CD4-positive, CD25-positive, alpha-beta regulatory T cell (primary cell): Measurements from ENCODE around the gene GIT1. TPM values are rescaled to one million over a fixed set of nuclear protein-coding genes. Genes with fewer than 3 reads are reported as not detected.
A peak's percentile ranks its signal among the peaks of the same experiment; 100 is the strongest.

Source experiments
- ATAC-seq, 2 donors: fragments of 150-1000 bp; cut with Tn5 transposase; one replicate each; pipeline ENCODE4 v1.10.0; 2021; ENCODE audit warnings: low read depth in 2 of 2, moderate number of reproducible peaks in 2 of 2, moderate library complexity in 1 of 2
- DNase-seq, 3 donors: peaks; one replicate each; pipeline versions ENCODE4 v3.0.0 to v3.0.0-alpha.2; 2012 to 2022; ENCODE audit warnings: mixed read lengths in 1 of 3
- H3K27ac ChIP-seq: one replicate; pipeline ENCODE4 v1.7.0; 2013; ENCODE audit warnings: mild to moderate bottlenecking, low read length; ENCODE audit not compliant: insufficient read depth, poor library complexity, severe bottlenecking
- H3K27me3 ChIP-seq: one replicate; pipeline ENCODE4 v1.7.0; 2013; ENCODE audit warnings: low read length; ENCODE audit not compliant: control insufficient read depth, insufficient read depth
- H3K36me3 ChIP-seq: one replicate; pipeline ENCODE4 v1.7.0; 2013; ENCODE audit warnings: mild to moderate bottlenecking, low read length, moderate library complexity; ENCODE audit not compliant: control insufficient read depth, insufficient read depth
- H3K4me1 ChIP-seq: 2 replicates; pipeline ENCODE4 v1.7.0; 2013; ENCODE audit warnings: mild to moderate bottlenecking, low read length; ENCODE audit not compliant: insufficient read depth, control insufficient read depth, poor library complexity, severe bottlenecking
- H3K4me3 ChIP-seq: one replicate; pipeline ENCODE4 v1.7.0; 2013; ENCODE audit warnings: low read depth, mild to moderate bottlenecking, low read length, moderate library complexity
- H3K9me3 ChIP-seq, 2 experiments: 1 replicate in 1 of 2; 2 replicates in 1 of 2; pipeline ENCODE4 v1.7.0; 2013; ENCODE audit warnings: low read length in 2 of 2, mild to moderate bottlenecking in 1 of 2, moderate library complexity in 1 of 2; ENCODE audit not compliant: control insufficient read depth in 2 of 2
- H3K27ac Mint-ChIP-seq, 3 donors: one replicate each; pipeline ENCODE4 v1.8.0; 2020 to 2022; ENCODE audit warnings: mild to moderate bottlenecking in 3 of 3, mixed read lengths in 3 of 3, moderate library complexity in 2 of 3
- H3K27me3 Mint-ChIP-seq: one replicate; pipeline ENCODE4 v1.8.0; 2022; ENCODE audit warnings: mild to moderate bottlenecking, mixed read lengths
- H3K36me3 Mint-ChIP-seq: one replicate; pipeline ENCODE4 v1.8.0; 2020; ENCODE audit warnings: mixed read lengths
- H3K4me1 Mint-ChIP-seq, 4 donors: one replicate each; pipeline ENCODE4 v1.8.0; 2020 to 2022; ENCODE audit warnings: mixed read lengths in 4 of 4, mild to moderate bottlenecking in 1 of 4
- H3K4me3 Mint-ChIP-seq, 4 donors: one replicate each; pipeline ENCODE4 v1.8.0; 2020 to 2022; ENCODE audit warnings: mild to moderate bottlenecking in 4 of 4, mixed read lengths in 4 of 4, moderate library complexity in 3 of 4
- H3K9me3 Mint-ChIP-seq, 7 donors: one replicate each; pipeline ENCODE4 v1.8.0; 2020 to 2022; ENCODE audit warnings: mixed read lengths in 7 of 7, mild to moderate bottlenecking in 3 of 7, moderate library complexity in 2 of 7
- polyA plus RNA-seq, 4 donors: library from polyadenylated mRNA; unstranded; fragments of 300-500 nt; fragmentation: Illumina TruSeq; gene quantifications; one replicate each; pipeline ENCODE4 v1.2.3, GENCODE V29; 2021
- total RNA-seq: library from RNA; stranded (reverse); gene quantifications from one replicate; pipeline ENCODE4 v1.2.3, GENCODE V29; 2022

The GIT1 gene
- total and polyA plus RNA-seq, 5 donors from 2014 or later: 5.5 to 41.5 (median 6.6) TPM

DNA sequence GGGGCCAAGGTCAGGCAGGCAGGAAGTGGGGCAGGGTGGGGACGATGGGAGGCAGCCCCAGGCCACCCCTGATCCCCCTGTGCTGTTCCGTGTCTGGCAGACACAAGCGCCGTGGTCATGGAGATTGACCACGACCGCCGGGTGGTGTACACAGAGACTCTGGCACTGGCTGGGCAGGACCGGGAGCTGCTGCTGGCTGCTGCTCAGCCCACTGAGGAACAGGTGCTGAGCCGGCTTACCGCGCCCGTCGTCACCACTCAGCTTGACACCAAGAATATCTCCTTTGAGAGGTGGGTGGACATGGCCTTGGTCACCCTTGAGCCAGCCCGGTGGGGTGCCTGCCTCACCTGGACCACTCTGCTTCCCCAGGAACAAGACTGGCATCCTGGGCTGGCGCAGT, 19.5 kb upstream of the GIT1 start:
- DNase-seq (no peak), ATAC-seq (no peak)
- Histone ChIP-seq H3K27me3 (no peaks in the 10 kb centered on the region), H3K4me1 (peaks cover 14% of the 10 kb centered on the region), H3K4me3 (no peak overlapping the region), H3K9me3 (no peaks in the 10 kb centered on the region), H3K27ac (no peak overlapping the region), H3K36me3 (no peaks in the 10 kb centered on the region)
- no peaks in the 10 kb centered on the region for H3K9me3 Mint-ChIP-seq
- no peaks in the 10 kb centered on the region for H3K36me3 Mint-ChIP-seq
- no peak overlapping the region for H3K27ac Mint-ChIP-seq
- H3K4me1 Mint-ChIP-seq: peaks cover 0 to 4% (median 2%) of the 10 kb centered on the region in 4 donors
- no peak overlapping the region for H3K4me3 Mint-ChIP-seq
- H3K27me3 Mint-ChIP-seq: no peaks in the 10 kb centered on the region

- no peak for ATAC-seq
- H3K4me1 Mint-ChIP-seq: peaks cover 0 to 4% (median 0%) of the 10 kb centered on the region in 4 donors
- H3K9me3 Mint-ChIP-seq: no peaks in the 10 kb centered on the region
- DNase-seq: no peak
- Histone ChIP-seq H3K27me3 (no peaks in the 10 kb centered on the region), H3K27ac (no peak overlapping the region), H3K9me3 (no peaks in the 10 kb centered on the region), H3K4me3 (no peak overlapping the region), H3K36me3 (no peaks in the 10 kb centered on the region), H3K4me1 (peaks cover under 1% of the 10 kb centered on the region)
- no peak overlapping the region for H3K4me3 Mint-ChIP-seq
- no peaks in the 10 kb centered on the region for H3K27me3 Mint-ChIP-seq
- H3K36me3 Mint-ChIP-seq: no peaks in the 10 kb centered on the region
- no peak overlapping the region for H3K27ac Mint-ChIP-seq
Observed at GRCh38 chr17:29607557-29608195, 18.2 kb upstream of the GIT1 start.

DNA sequence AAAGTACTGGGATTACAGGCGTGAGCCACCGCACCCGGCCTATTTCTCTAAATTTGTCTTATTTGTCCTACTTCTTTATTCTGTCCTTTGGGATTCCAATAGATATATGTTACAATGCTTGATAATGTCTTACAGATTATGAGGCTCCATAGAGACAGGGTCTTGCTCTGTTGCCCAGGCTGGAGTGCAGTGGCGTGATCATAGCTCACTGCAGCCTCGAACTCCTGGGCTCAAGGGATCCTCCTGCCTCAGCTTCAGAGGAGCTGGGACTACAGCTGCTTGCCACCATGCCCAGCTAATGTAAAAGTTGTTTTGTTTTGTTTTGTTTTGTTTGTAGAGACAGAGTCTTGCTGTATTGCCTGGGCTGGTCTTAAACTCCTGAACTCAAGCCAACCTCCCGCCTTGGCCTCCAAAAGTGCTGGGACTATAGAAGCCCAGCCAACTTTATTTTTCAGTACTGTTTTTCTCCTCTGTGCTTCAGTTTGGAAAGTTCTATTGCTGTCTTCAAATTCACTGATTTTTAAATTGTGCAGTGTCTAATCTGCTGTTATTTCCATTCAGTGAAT, 13.7 kb upstream of the GIT1 start:
- DNase-seq: no peak
- Histone ChIP-seq H3K9me3 (no peaks in the 10 kb centered on the region), H3K27me3 (no peaks in the 10 kb centered on the region), H3K4me3 (no peak overlapping the region), H3K36me3 (no peaks in the 10 kb centered on the region), H3K27ac (no peak overlapping the region), H3K4me1 (no peaks in the 10 kb centered on the region)
- no peaks in the 10 kb centered on the region for H3K36me3 Mint-ChIP-seq
- H3K4me1 Mint-ChIP-seq: peaks cover 0 to 6% (median 4%) of the 10 kb centered on the region in 4 donors
- no peak overlapping the region for H3K27ac Mint-ChIP-seq
- ATAC-seq: no peak
- H3K27me3 Mint-ChIP-seq: no peaks in the 10 kb centered on the region
- no peak overlapping the region for H3K4me3 Mint-ChIP-seq
- H3K9me3 Mint-ChIP-seq: no peaks in the 10 kb centered on the region

DNA sequence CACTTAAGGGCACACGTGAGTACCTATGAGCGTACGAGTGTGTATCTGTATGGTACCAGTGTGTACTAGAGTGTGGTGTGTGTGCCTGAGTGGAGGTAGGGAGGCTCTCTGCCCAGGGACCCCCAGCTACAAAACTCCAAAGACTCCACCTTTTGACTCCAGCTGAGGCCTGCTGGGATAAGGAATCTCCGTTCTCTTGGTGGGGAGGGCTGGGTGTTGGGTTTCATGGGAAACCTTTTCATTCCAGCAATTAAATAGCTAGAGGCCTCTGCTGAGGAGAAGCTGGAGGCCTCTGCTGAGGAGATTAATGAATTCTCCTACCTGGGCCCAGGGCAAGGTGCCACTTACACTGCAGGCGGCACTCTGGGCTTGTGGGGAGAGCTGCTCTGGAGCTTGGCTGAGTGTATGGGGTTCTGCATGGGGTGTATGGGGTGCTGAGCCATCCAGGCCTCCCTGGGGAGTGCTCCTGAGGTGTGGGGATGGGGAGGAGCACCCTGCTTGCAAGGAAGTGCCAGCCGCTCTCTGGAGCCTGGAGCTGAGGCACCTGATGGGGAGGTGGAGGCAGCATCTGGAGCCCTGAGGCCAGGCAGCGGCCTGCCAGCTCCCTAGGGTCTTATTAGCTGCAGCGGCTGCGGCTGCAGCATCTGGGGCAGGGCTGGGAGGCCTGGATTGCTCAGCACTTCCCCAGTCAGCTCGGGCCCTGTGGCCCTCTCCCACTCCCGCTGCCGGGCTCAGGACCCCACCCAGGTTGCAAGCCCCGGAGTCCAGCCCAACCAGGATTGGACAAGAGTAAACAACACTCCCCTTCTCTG, 8.1 kb upstream of the GIT1 start:
- no peaks in the 10 kb centered on the region for H3K27me3 Mint-ChIP-seq
- H3K9me3 ChIP-seq: no peaks in the 10 kb centered on the region
- H3K36me3 ChIP-seq: no peaks in the 10 kb centered on the region
- H3K4me1 Mint-ChIP-seq: peaks cover 0 to 14% (median 8%) of the 10 kb centered on the region in 4 donors
- no peaks in the 10 kb centered on the region for H3K36me3 Mint-ChIP-seq
- no peak for DNase-seq
- H3K4me3 Mint-ChIP-seq: peak overlapping the region in 1 of 4 donors; percentile 51
- H3K27ac ChIP-seq: no peak overlapping the region
- no peak overlapping the region for H3K27ac Mint-ChIP-seq
- H3K4me3 ChIP-seq: no peak overlapping the region
- no peak for ATAC-seq
- no peaks in the 10 kb centered on the region for H3K27me3 ChIP-seq
- peaks cover 14% of the 10 kb centered on the region for H3K4me1 ChIP-seq
- H3K9me3 Mint-ChIP-seq: no peaks in the 10 kb centered on the region

- Histone ChIP-seq H3K36me3 (no peaks in the 10 kb centered on the region), H3K27me3 (no peaks in the 10 kb centered on the region), H3K27ac (no peak overlapping the region), H3K4me1 (peaks cover 22% of the 10 kb centered on the region), H3K9me3 (no peaks in the 10 kb centered on the region), H3K4me3 (no peak overlapping the region)
- ATAC-seq (no peak), DNase-seq (no peak)
- Mint-ChIP-seq H3K36me3 (no peaks in the 10 kb centered on the region), H3K27me3 (no peaks in the 10 kb centered on the region), H3K4me3 (peak overlapping the region in 1 of 4 donors; percentile 51), H3K4me1 (peaks cover 0 to 21% (median 11%) of the 10 kb centered on the region in 4 donors), H3K9me3 (no peaks in the 10 kb centered on the region), H3K27ac (no peak overlapping the region)
Observed at GRCh38 chr17:29596811-29597210, 7.4 kb upstream of the GIT1 start.

DNA sequence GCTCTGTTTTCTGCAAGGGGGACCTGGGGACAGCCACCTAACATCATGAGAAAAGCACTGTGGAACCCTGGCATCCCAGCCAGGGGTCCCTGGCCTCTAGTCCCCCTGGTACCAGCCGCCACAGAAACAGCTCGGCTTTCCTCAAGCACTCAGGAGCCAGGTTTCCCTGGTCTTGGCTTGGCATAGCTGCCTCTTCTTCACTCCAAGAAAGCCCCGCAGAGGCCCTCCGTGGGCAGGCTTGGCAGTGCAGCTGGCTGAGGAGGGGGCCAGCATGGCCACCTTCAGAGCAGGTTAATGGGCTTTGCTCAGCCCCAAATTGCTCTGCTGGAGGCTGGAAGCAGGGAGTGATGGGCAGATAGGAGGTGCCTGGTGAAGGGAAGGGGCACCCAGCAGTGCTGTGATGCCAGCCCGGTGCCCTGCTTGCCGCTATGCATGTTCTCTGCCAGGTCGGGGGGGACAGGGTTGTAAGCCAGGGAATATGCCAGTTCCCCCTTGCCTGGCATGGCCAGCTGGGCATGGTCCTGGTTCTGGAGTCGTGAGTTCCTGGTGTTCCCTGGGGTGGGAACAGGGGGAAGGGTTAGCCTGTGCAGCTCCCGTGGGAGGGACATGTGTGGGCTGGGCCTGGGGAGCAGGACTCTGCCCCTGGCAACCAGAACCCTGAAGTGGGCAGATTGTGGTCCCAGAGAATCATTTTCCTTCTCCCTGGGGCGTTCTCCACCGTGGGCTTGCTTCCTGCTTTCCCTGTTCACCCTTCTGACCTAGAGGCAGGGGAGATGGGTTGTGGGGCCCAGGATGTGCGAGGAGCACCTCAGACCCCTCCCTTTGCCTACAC, 6.7 kb upstream of the GIT1 start:
- DNase-seq (no peak), ATAC-seq (no peak)
- H3K27ac ChIP-seq: no peak overlapping the region
- H3K4me1 ChIP-seq: peaks cover 28% of the 10 kb centered on the region
- H3K27me3 ChIP-seq: no peaks in the 10 kb centered on the region
- Mint-ChIP-seq H3K27me3 (no peaks in the 10 kb centered on the region), H3K27ac (no peak overlapping the region), H3K4me1 (peaks cover 0 to 28% (median 15%) of the 10 kb centered on the region in 4 donors), H3K36me3 (no peaks in the 10 kb centered on the region), H3K4me3 (no peak overlapping the region), H3K9me3 (no peaks in the 10 kb centered on the region)
- H3K9me3 ChIP-seq: no peaks in the 10 kb centered on the region
- H3K4me3 ChIP-seq: no peak overlapping the region
- no peaks in the 10 kb centered on the region for H3K36me3 ChIP-seq

GRCh38 chr17:29595107-29595942, 5.9 kb upstream of the GIT1 start:
- no peak overlapping the region for H3K27ac ChIP-seq
- Mint-ChIP-seq H3K4me3 (peak overlapping the region; percentile 10 to 77 (median 72)), H3K4me1 (peaks cover 0 to 36% (median 16%) of the 10 kb centered on the region in 4 donors)

More at GRCh38 chr17:29595107-29595942, 5.9 kb upstream of the GIT1 start:
- Histone ChIP-seq H3K4me3 (no peak overlapping the region), H3K27me3 (no peaks in the 10 kb centered on the region), H3K4me1 (peaks cover 37% of the 10 kb centered on the region), H3K9me3 (no peaks in the 10 kb centered on the region), H3K36me3 (no peaks in the 10 kb centered on the region)
- no peak for DNase-seq
- no peaks in the 10 kb centered on the region for H3K27me3 Mint-ChIP-seq
- no peaks in the 10 kb centered on the region for H3K9me3 Mint-ChIP-seq
- no peak overlapping the region for H3K27ac Mint-ChIP-seq
- no peaks in the 10 kb centered on the region for H3K36me3 Mint-ChIP-seq
- no peak for ATAC-seq
